SK-N-SH (cell line): ENCODE measurements around the gene NTRK2. TPM values are rescaled to one million over a fixed set of nuclear protein-coding genes. Genes with fewer than 3 reads are reported as not detected.

Experiments used
- CTCF ChIA-PET: fragments of 300-600, 350-600 bp; formaldehyde crosslinking; extraction: SDS; loops from one replicate; lab custom pipeline; 2021; lab: Yijun Ruan, JAX
- POLR2A ChIA-PET: fragments of 350-600 bp; sonication (Branson Sonifier 250); formaldehyde crosslinking; extraction: SDS; loops from one replicate; lab custom pipeline; 2020; ENCODE audit warnings: antibody characterized with exemption, inconsistent platforms; lab: Yijun Ruan, JAX
- DNase-seq: peaks from one replicate; pipeline ENCODE4 v3.0.0; 2012
- H2AFZ ChIP-seq: fragments of 200-600 bp; sonication (generic); 2 replicates; pipeline ENCODE4 v1.8.1; 2016; ENCODE audit warnings: antibody characterized with exemption, mild to moderate bottlenecking, low read depth
- H3F3A ChIP-seq: fragments of 200-600 bp; sonication (generic); replicated peaks from 2 replicates; pipeline ENCODE3; 2016; ENCODE audit warnings: antibody characterized with exemption, mild to moderate bottlenecking; ENCODE audit not compliant: insufficient read depth
- H3K27ac ChIP-seq, 2 experiments: fragments of 200-500 bp in 1 of 2; fragments of 200-600 bp in 1 of 2; sonication (Bioruptor generic) in 1 of 2; sonication (generic), shearing (Covaris generic) in 1 of 2; 2 replicates each; pipeline versions ENCODE4 v1.5.1 to v1.6.1; 2014 to 2016; ENCODE audit warnings: low read depth in 2 of 2, inconsistent platforms in 1 of 2, low read length in 1 of 2, mild to moderate bottlenecking in 1 of 2, mixed read lengths in 1 of 2
- H3K27me3 ChIP-seq: fragments of 200-600 bp; sonication (generic), shearing (Covaris generic); 2 replicates; pipeline ENCODE4 v1.6.1; 2016; ENCODE audit warnings: mixed run types; ENCODE audit not compliant: insufficient read depth
- H3K36me3 ChIP-seq, 2 experiments: fragments of 200-500 bp in 1 of 2; fragments of 200-600 bp in 1 of 2; sonication (Bioruptor generic) in 1 of 2; sonication (generic) in 1 of 2; replicated peaks in 1 of 2; 2 replicates each; pipeline versions ENCODE3 to v1.5.1; 2014 to 2016; ENCODE audit warnings: low read length in 1 of 2, mild to moderate bottlenecking in 1 of 2; ENCODE audit not compliant: insufficient read depth in 2 of 2, control insufficient read depth in 1 of 2
- H3K4me1 ChIP-seq, 2 experiments: fragments of 200-500 bp in 1 of 2; fragments of 200-600 bp in 1 of 2; sonication (Bioruptor generic) in 1 of 2; sonication (generic), shearing (Covaris generic) in 1 of 2; 2 replicates each; pipeline versions ENCODE4 v1.5.1 to v1.6.1; 2014 to 2016; ENCODE audit warnings: low read depth in 1 of 2, low read length in 1 of 2, mixed run types in 1 of 2; ENCODE audit not compliant: insufficient read depth in 2 of 2, control insufficient read depth in 1 of 2
- H3K4me2 ChIP-seq: fragments of 200-600 bp; sonication (generic), shearing (Covaris generic); 2 replicates; pipeline ENCODE4 v1.6.1; 2017; ENCODE audit warnings: mixed run types
- H3K4me3 ChIP-seq, 2 experiments: fragments of 200-500 bp in 1 of 2; fragments of 200-600 bp in 1 of 2; sonication (Bioruptor generic) in 1 of 2; sonication (generic), shearing (Covaris generic) in 1 of 2; 2 replicates each; pipeline versions ENCODE4 v1.5.1 to v1.8.1; 2014 to 2016; ENCODE audit warnings: low read depth in 2 of 2, inconsistent platforms in 1 of 2, low read length in 1 of 2, mild to moderate bottlenecking in 1 of 2, mixed read lengths in 1 of 2, moderate library complexity in 1 of 2
- H3K79me2 ChIP-seq: fragments of 200-600 bp; sonication (generic); 2 replicates; pipeline ENCODE4 v1.8.1; 2017; ENCODE audit warnings: mild to moderate bottlenecking; ENCODE audit not compliant: insufficient read depth
- H3K9ac ChIP-seq: fragments of 200-600 bp; sonication (generic); 2 replicates; pipeline ENCODE4 v1.6.1; 2017; ENCODE audit warnings: mixed run types
- H3K9me2 ChIP-seq: fragments of 200-600 bp; sonication (generic); 2 replicates; pipeline ENCODE4 v1.6.1; 2017; ENCODE audit warnings: mixed run types
- H3K9me3 ChIP-seq: fragments of 200-600 bp; sonication (generic); 2 replicates; pipeline ENCODE4 v1.6.1; 2017; ENCODE audit warnings: mixed run types, mild to moderate bottlenecking, moderate library complexity
- H4K20me1 ChIP-seq: fragments of 200-600 bp; sonication (generic); 2 replicates; pipeline ENCODE4 v1.6.1; 2017; ENCODE audit warnings: mild to moderate bottlenecking, mixed run types; ENCODE audit not compliant: insufficient read depth
- ELF1 ChIP-seq: IDR thresholded peaks from 2 replicates; pipeline ENCODE4 v1.4.0; 2012
- EP300 ChIP-seq, 2 experiments: IDR thresholded peaks; 2 replicates each; pipeline versions ENCODE4 v1.4.0 to v1.6.1; 2012; ENCODE audit warnings: borderline replicate concordance in 1 of 2, low read depth in 1 of 2, low read length in 1 of 2
- EZH2phosphoT487 ChIP-seq: fragments of 200-600 bp; sonication (generic); IDR thresholded peaks from 2 replicates; pipeline ENCODE4 v1.6.1; 2017; ENCODE audit warnings: low read depth, mixed run types, mild to moderate bottlenecking, antibody characterized with exemption, moderate library complexity, borderline replicate concordance
- FOSL2 ChIP-seq: IDR thresholded peaks from 2 replicates; pipeline ENCODE4 v1.4.0; 2012; ENCODE audit warnings: low read depth, mild to moderate bottlenecking, moderate library complexity, borderline replicate concordance
- FOXJ3 ChIP-seq: sonication (generic); formaldehyde crosslinking; IDR thresholded peaks from 2 replicates; pipeline ENCODE4 v1.5.1; 2020; ENCODE audit warnings: mild to moderate bottlenecking, missing genetic modification reagents
- FOXM1 ChIP-seq: IDR thresholded peaks from 2 replicates; pipeline ENCODE4 v1.4.0; 2012; ENCODE audit warnings: low read depth, mild to moderate bottlenecking
- JUND ChIP-seq: IDR thresholded peaks from 2 replicates; pipeline ENCODE4 v1.4.0; 2012
- MEF2A ChIP-seq: IDR thresholded peaks from 2 replicates; pipeline ENCODE4 v1.4.0; 2012; ENCODE audit warnings: low read depth, borderline replicate concordance
- MXI1 ChIP-seq: IDR thresholded peaks from 2 replicates; pipeline ENCODE4 v1.6.1; 2012; ENCODE audit warnings: mild to moderate bottlenecking, low read depth, low read length, improper control_type of control experiment
- NFIC ChIP-seq: IDR thresholded peaks from 2 replicates; pipeline ENCODE4 v1.4.0; 2012; ENCODE audit warnings: borderline replicate concordance
- POLR2AphosphoS5 ChIP-seq: IDR thresholded peaks from 2 replicates; pipeline ENCODE4 v1.6.1; 2012; ENCODE audit warnings: low read depth, low read length
- RCOR1 ChIP-seq: fragments of 150-350 bp; IDR thresholded peaks from 2 replicates; pipeline ENCODE4 v1.6.1; 2017; ENCODE audit warnings: antibody characterized with exemption, low read length
- RFX5 ChIP-seq: IDR thresholded peaks from 2 replicates; pipeline ENCODE4 v1.6.1; 2012; ENCODE audit warnings: mild to moderate bottlenecking, improper control_type of control experiment, low read length
- RXRA ChIP-seq: IDR thresholded peaks from 2 replicates; pipeline ENCODE4 v1.4.0; 2012; ENCODE audit warnings: low read depth, mild to moderate bottlenecking, borderline replicate concordance
- SIN3A ChIP-seq: IDR thresholded peaks from 2 replicates; pipeline ENCODE4 v1.6.1; 2012; ENCODE audit warnings: low read depth, mild to moderate bottlenecking, low read length, moderate library complexity, borderline replicate concordance
- SMC3 ChIP-seq: IDR thresholded peaks from 2 replicates; pipeline ENCODE4 v1.6.1; 2012; ENCODE audit warnings: low read depth, low read length, improper control_type of control experiment
- TAF1 ChIP-seq: IDR thresholded peaks from 2 replicates; pipeline ENCODE4 v1.6.1; 2012; ENCODE audit warnings: low read depth, mild to moderate bottlenecking, low read length, moderate library complexity, borderline replicate concordance
- TEAD4 ChIP-seq: IDR thresholded peaks from 2 replicates; pipeline ENCODE4 v1.4.0; 2012; ENCODE audit warnings: mild to moderate bottlenecking, borderline replicate concordance; ENCODE audit not compliant: insufficient read depth
- YY1 ChIP-seq: IDR thresholded peaks from 2 replicates; pipeline ENCODE4 v1.4.0; 2012; ENCODE audit warnings: low read depth, mild to moderate bottlenecking
- WGBS: methylation state at CpG from one replicate; pipeline ENCODE4 v1.1.6; 2017; ENCODE audit warnings: low lambda C conversion rate; 5-methylcytosine and 5-hydroxymethylcytosine counted together
- polyA plus RNA-seq, 3 experiments: library from polyadenylated mRNA; depleted of rRNA; stranded (reverse); fragments of >200 nt; gene quantifications; 2 replicates each; pipeline ENCODE4 v1.2.3, GENCODE V29; 2012
- TF ChIP-seq, protein P1 (sequence below): fragments of 150-350 bp; IDR thresholded peaks from 2 replicates; pipeline ENCODE4 v1.6.1; 2017; ENCODE audit warnings: antibody characterized with exemption, low read length, low read depth, borderline replicate concordance
- TF ChIP-seq, protein P2 (sequence below): fragments of 150-350 bp; IDR thresholded peaks from 2 replicates; pipeline ENCODE4 v1.6.1; 2016; ENCODE audit warnings: mild to moderate bottlenecking, low read depth, low read length
- TF ChIP-seq, protein P3 (sequence below): IDR thresholded peaks from 2 replicates; pipeline ENCODE4 v1.4.0; 2012; ENCODE audit warnings: low read depth
- TF ChIP-seq, protein P4 (sequence below): IDR thresholded peaks from 2 replicates; pipeline ENCODE4 v1.4.0; 2012; ENCODE audit warnings: low read depth, borderline replicate concordance

NTRK2 gene
- polyA plus RNA-seq, 1 of the 3 experiments (the other 2 are of a cell fraction): 0.05 TPM

DNA sequence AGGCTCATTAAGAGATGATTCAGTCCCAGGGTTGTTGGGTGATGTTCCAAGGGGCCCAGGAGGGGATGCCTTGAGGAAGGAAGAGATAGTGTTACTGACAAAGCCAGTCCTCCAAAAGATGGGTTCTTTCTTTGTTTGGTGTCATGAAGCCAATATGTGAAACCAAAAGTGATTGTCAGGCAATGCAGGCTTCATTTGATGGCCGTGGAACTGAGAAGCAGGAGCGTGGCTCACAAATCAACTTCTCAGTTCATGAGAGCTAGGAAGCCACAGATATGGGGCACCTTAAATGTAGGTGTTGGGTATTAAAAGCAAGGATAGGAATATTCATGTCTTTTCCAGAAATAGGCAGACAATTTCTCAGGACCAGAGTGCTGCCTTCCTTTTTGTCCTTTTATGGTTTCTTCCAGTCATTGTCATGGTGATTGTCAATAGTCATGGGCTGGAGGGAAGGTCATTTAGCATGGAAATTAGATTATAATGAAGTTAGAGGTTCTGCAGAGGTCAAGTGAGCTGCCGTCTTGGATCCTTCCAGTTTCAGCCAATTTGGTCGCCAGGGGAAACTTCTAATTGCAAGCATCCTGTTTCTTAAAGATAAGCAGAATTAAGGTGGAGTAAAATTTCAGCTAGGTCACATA lies 393.0 kb downstream of the NTRK2 start:
- Histone ChIP-seq H2AFZ (no peak overlapping the region), H3K36me3 (no peaks in the 10 kb centered on the region), H3K9me3 (no peaks in the 10 kb centered on the region), H3K27me3 (no peaks in the 10 kb centered on the region), H3K79me2 (no peaks in the 10 kb centered on the region), H3K9me2 (no peaks in the 10 kb centered on the region), H3K9ac (no peak overlapping the region), H3K27ac (no peak overlapping the region), H3F3A (no peaks in the 10 kb centered on the region), H3K4me3 (no peak overlapping the region), H3K4me2 (no peak overlapping the region)
- 17% methylated on average over 4 of the region's 4 CpGs for WGBS
- DNase-seq: no peak
- CTCF ChIA-PET: no interaction called here
- TF ChIP-seq FOSL2 (no peak), SIN3A (no peak), EZH2phosphoT487 (no peak), FOXM1 (no peak), TEAD4 (no peak), FOXJ3 (CRISPR knock-in tag) (no peak), YY1 (no peak), NFIC (no peak)
- TF ChIP-seq, protein P1, sequence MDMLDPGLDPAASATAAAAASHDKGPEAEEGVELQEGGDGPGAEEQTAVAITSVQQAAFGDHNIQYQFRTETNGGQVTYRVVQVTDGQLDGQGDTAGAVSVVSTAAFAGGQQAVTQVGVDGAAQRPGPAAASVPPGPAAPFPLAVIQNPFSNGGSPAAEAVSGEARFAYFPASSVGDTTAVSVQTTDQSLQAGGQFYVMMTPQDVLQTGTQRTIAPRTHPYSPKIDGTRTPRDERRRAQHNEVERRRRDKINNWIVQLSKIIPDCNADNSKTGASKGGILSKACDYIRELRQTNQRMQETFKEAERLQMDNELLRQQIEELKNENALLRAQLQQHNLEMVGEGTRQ: no peak
- TF ChIP-seq, protein P2, sequence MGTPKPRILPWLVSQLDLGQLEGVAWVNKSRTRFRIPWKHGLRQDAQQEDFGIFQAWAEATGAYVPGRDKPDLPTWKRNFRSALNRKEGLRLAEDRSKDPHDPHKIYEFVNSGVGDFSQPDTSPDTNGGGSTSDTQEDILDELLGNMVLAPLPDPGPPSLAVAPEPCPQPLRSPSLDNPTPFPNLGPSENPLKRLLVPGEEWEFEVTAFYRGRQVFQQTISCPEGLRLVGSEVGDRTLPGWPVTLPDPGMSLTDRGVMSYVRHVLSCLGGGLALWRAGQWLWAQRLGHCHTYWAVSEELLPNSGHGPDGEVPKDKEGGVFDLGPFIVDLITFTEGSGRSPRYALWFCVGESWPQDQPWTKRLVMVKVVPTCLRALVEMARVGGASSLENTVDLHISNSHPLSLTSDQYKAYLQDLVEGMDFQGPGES: no peak
- TF ChIP-seq, protein P3, sequence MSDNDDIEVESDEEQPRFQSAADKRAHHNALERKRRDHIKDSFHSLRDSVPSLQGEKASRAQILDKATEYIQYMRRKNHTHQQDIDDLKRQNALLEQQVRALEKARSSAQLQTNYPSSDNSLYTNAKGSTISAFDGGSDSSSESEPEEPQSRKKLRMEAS: no peak
- TF ChIP-seq, all 33 proteins: peak for 0
- POLR2A ChIA-PET: no interaction called here
- no peaks in the 10 kb centered on the region for H3K4me1 ChIP-seq
- no peaks in the 10 kb centered on the region for H4K20me1 ChIP-seq

DNA sequence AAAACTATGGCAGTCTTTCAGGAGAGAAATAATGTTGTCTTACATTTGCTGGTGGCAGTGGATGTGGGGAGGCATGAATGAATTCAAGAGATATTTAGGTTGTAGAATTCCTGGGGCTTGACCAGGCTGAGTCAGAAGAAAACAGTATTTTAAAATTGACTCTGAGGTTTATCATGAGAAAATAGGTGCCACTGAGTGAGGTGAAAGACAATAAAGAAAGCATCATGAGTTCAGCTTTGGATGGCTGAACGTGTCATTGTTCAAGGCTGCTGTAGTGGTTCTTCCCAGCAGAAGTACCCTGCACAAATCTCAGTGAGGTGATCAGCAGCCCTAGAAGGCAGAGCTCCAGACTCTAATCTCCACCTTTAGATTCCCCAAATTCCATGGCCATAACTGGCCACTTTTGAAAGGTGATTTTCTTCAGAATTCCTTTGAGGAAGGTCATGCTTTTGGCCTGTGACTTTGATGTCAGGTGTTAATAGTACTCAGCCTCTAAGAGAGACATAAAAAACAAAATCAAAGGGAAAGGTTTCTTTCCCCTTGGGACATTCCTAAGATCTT lies 395.4 kb downstream of the NTRK2 start:
- Histone ChIP-seq H2AFZ (no peak overlapping the region), H3K4me2 (no peak overlapping the region), H3K36me3 (no peaks in the 10 kb centered on the region), H3K27ac (no peak overlapping the region), H3K4me1 (no peaks in the 10 kb centered on the region), H3K9me3 (no peaks in the 10 kb centered on the region), H3K79me2 (no peaks in the 10 kb centered on the region), H3K9me2 (no peaks in the 10 kb centered on the region), H3F3A (no peaks in the 10 kb centered on the region), H3K4me3 (no peak overlapping the region), H3K9ac (no peak overlapping the region), H3K27me3 (no peaks in the 10 kb centered on the region), H4K20me1 (no peaks in the 10 kb centered on the region)
- DNase-seq: no peak
- no peak for TF ChIP-seq SMC3
- TF ChIP-seq, protein P1: no peak
- TF ChIP-seq, protein P4, sequence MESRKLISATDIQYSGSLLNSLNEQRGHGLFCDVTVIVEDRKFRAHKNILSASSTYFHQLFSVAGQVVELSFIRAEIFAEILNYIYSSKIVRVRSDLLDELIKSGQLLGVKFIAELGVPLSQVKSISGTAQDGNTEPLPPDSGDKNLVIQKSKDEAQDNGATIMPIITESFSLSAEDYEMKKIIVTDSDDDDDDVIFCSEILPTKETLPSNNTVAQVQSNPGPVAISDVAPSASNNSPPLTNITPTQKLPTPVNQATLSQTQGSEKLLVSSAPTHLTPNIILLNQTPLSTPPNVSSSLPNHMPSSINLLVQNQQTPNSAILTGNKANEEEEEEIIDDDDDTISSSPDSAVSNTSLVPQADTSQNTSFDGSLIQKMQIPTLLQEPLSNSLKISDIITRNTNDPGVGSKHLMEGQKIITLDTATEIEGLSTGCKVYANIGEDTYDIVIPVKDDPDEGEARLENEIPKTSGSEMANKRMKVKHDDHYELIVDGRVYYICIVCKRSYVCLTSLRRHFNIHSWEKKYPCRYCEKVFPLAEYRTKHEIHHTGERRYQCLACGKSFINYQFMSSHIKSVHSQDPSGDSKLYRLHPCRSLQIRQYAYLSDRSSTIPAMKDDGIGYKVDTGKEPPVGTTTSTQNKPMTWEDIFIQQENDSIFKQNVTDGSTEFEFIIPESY: no peak
- TF ChIP-seq RFX5: no peak
- no peak for TF ChIP-seq MXI1
- TF ChIP-seq FOSL2: no peak
- no peak for TF ChIP-seq JUND
- no peak for TF ChIP-seq MEF2A
- no peak for TF ChIP-seq FOXM1
- TF ChIP-seq ELF1: no peak
- TF ChIP-seq POLR2AphosphoS5: no peak
- TF ChIP-seq RXRA: no peak
- no peak for TF ChIP-seq EP300 (IDR thresholded peaks at IDR 0.05; ENCODE audit: borderline replicate concordance in 1 of 2, low read depth in 1 of 2, low read length in 1 of 2)
- no peak for TF ChIP-seq YY1
- no peak for TF ChIP-seq NFIC
- TF ChIP-seq TAF1: no peak
- TF ChIP-seq RCOR1: no peak
- WGBS: 25% methylated on average over 1 of the region's 1 CpG
- ChIA-PET POLR2A (no interaction called here), CTCF (no interaction called here)
